CD14-positive monocyte (primary cell): Measurements from ENCODE around the gene GRIK2. TPM values are rescaled to one million over a fixed set of nuclear protein-coding genes. Genes with fewer than 3 reads are reported as not detected.

Experiments used
- DNase-seq, 3 donors: peaks; one replicate each; pipeline ENCODE4 v3.0.0-alpha.2; 2011 to 2022
- H2AFZ ChIP-seq: 2 replicates; pipeline ENCODE4 v1.6.0; 2012; ENCODE audit warnings: mild to moderate bottlenecking, low read depth, low read length, inconsistent platforms; ENCODE audit not compliant: insufficient read depth, poor library complexity, severe bottlenecking
- H3K27ac ChIP-seq, 2 donors: 1 replicate in 1 of 2; 2 replicates in 1 of 2; pipeline ENCODE4 v1.5.1; 2012 to 2013; ENCODE audit warnings: low read length in 2 of 2, control low read depth in 1 of 2, inconsistent platforms in 1 of 2, low read depth in 1 of 2, mild to moderate bottlenecking in 1 of 2
- H3K27me3 ChIP-seq, 2 donors: one replicate each; pipeline versions ENCODE4 v1.6.0 to v1.6.1; 2011 to 2013; ENCODE audit warnings: low read length in 2 of 2; ENCODE audit not compliant: control insufficient read depth in 2 of 2, insufficient read depth in 2 of 2
- H3K36me3 ChIP-seq, 2 donors: replicated peaks in 1 of 2; 1 replicate in 1 of 2; 2 replicates in 1 of 2; pipeline versions ENCODE4 v1.5.1 to v1.6.1; 2012 to 2013; ENCODE audit warnings: low read length in 2 of 2, control low read depth in 1 of 2, inconsistent platforms in 1 of 2, mild to moderate bottlenecking in 1 of 2; ENCODE audit not compliant: insufficient read depth in 2 of 2, control insufficient read depth in 1 of 2
- H3K4me1 ChIP-seq, 2 donors: 1 replicate in 1 of 2; 2 replicates in 1 of 2; pipeline versions ENCODE4 v1.5.1 to v1.6.1; 2012 to 2013; ENCODE audit warnings: low read length in 2 of 2, control low read depth in 1 of 2, inconsistent platforms in 1 of 2, mild to moderate bottlenecking in 1 of 2, moderate library complexity in 1 of 2; ENCODE audit not compliant: insufficient read depth in 2 of 2, control insufficient read depth in 1 of 2
- H3K4me2 ChIP-seq: replicated peaks from 2 replicates; pipeline ENCODE3; 2012; ENCODE audit warnings: low read length, moderate library complexity, mild to moderate bottlenecking; ENCODE audit not compliant: poor library complexity, severe bottlenecking; ENCODE audit errors: extremely low read depth
- H3K4me3 ChIP-seq, 3 experiments: fragments of 200-600 bp in 1 of 3; sonication (generic) in 1 of 3; replicated peaks in 1 of 3; 1 replicate in 2 of 3; 2 replicates in 1 of 3; pipeline ENCODE4 v1.5.1; 2011 to 2013; ENCODE audit warnings: low read length in 3 of 3, mild to moderate bottlenecking in 3 of 3, control low read depth in 2 of 3, low read depth in 2 of 3, inconsistent platforms in 1 of 3, moderate library complexity in 1 of 3
- H3K79me2 ChIP-seq: 2 replicates; pipeline ENCODE4 v1.6.0; 2012; ENCODE audit warnings: mild to moderate bottlenecking, control low read depth, inconsistent platforms, low read length, moderate library complexity; ENCODE audit not compliant: insufficient read depth
- H3K9ac ChIP-seq: 2 replicates; pipeline ENCODE4 v1.6.0; 2017; ENCODE audit warnings: low read length, mild to moderate bottlenecking; ENCODE audit not compliant: insufficient read depth, poor library complexity, severe bottlenecking
- H3K9me3 ChIP-seq, 2 donors: replicated peaks in 1 of 2; 1 replicate in 1 of 2; 2 replicates in 1 of 2; pipeline versions ENCODE4 v1.5.1 to v1.6.1; 2012 to 2013; ENCODE audit warnings: low read length in 2 of 2, control low read depth in 1 of 2; ENCODE audit not compliant: control insufficient read depth in 1 of 2, insufficient read depth in 1 of 2
- H4K20me1 ChIP-seq: 2 replicates; pipeline ENCODE4 v1.6.0; 2012; ENCODE audit warnings: mild to moderate bottlenecking, low read length, control low read depth, moderate library complexity; ENCODE audit not compliant: insufficient read depth
- H3K27ac Mint-ChIP-seq, 7 donors: one replicate each; pipeline ENCODE4 v1.8.0; 2020; ENCODE audit warnings: mild to moderate bottlenecking in 7 of 7, mixed read lengths in 7 of 7, moderate library complexity in 6 of 7, inconsistent platforms in 2 of 7
- H3K27me3 Mint-ChIP-seq, 3 donors: one replicate each; pipeline ENCODE4 v1.8.0; 2021 to 2022; ENCODE audit warnings: low read depth in 3 of 3, mild to moderate bottlenecking in 3 of 3, mixed read lengths in 3 of 3, moderate library complexity in 3 of 3, inconsistent platforms in 1 of 3
- H3K36me3 Mint-ChIP-seq, 2 donors: one replicate each; pipeline ENCODE4 v1.8.0; 2020; ENCODE audit warnings: mixed read lengths in 2 of 2, inconsistent platforms in 1 of 2, mild to moderate bottlenecking in 1 of 2
- H3K4me1 Mint-ChIP-seq: one replicate; pipeline ENCODE4 v1.8.0; 2020; ENCODE audit warnings: mild to moderate bottlenecking, mixed read lengths
- H3K4me3 Mint-ChIP-seq, 2 donors: one replicate each; pipeline ENCODE4 v1.8.0; 2020; ENCODE audit warnings: mild to moderate bottlenecking in 2 of 2, mixed read lengths in 2 of 2, moderate library complexity in 1 of 2
- H3K9me3 Mint-ChIP-seq, 7 donors: one replicate each; pipeline ENCODE4 v1.8.0; 2020 to 2022; ENCODE audit warnings: mixed read lengths in 7 of 7, mild to moderate bottlenecking in 6 of 7, moderate library complexity in 6 of 7, inconsistent platforms in 2 of 7
- CTCF ChIP-seq: fragments of 200-600 bp; IDR thresholded peaks from one replicate; pipeline ENCODE4 v1.8.0; 2022; ENCODE audit warnings: antibody characterized with exemption, mild to moderate bottlenecking
- WGBS: methylation state at CpG from one replicate; pipeline ENCODE4 v1.1.5; 2013; ENCODE audit warnings: missing lambda C conversion rate; ENCODE audit not compliant: insufficient coverage; 5-methylcytosine and 5-hydroxymethylcytosine counted together
- intact Hi-C, 2 donors: fragments of 100-400 bp; cut with micrococcal nuclease; formaldehyde crosslinking; loops; one replicate each; pipeline versions ENCODE4 v1.15.0 to v1.15.1; 2023
- polyA plus RNA-seq, 3 donors: library from polyadenylated mRNA; depleted of rRNA in 1 of 3; unstranded in 2 of 3; stranded (reverse) in 1 of 3; fragments of 300-500 nt in 2 of 3; fragments of >200 nt in 1 of 3; fragmentation: Illumina TruSeq in 2 of 3; gene quantifications; 1 replicate in 2 of 3; 2 replicates in 1 of 3; pipeline ENCODE4 v1.2.3, GENCODE V29; 2012 to 2021

The GRIK2 gene
- polyA plus RNA-seq, 3 donors = not detected

- no peak overlapping the region for H3K9ac ChIP-seq
- no peaks in the 10 kb centered on the region for H3K4me1 ChIP-seq
- no peak overlapping the region for H3K27ac ChIP-seq
- H3K79me2 ChIP-seq = no peaks in the 10 kb centered on the region
- intact Hi-C loops = no loop called here
- no peaks in the 10 kb centered on the region for H3K36me3 ChIP-seq
- Mint-ChIP-seq H3K4me3 (no peak overlapping the region), H3K36me3 (no peaks in the 10 kb centered on the region), H3K27me3 (no peaks in the 10 kb centered on the region), H3K27ac (no peak overlapping the region), H3K4me1 (no peaks in the 10 kb centered on the region), H3K9me3 (peaks cover 0 to 3% (median 0%) of the 10 kb centered on the region in 7 donors)
- no peaks in the 10 kb centered on the region for H4K20me1 ChIP-seq
- WGBS = 71% methylated on average over 1 of the region's 2 CpGs
- H3K27me3 ChIP-seq = no peaks in the 10 kb centered on the region
- H2AFZ ChIP-seq = no peak overlapping the region
- no peaks in the 10 kb centered on the region for H3K9me3 ChIP-seq
- DNase-seq = no peak
- no peak overlapping the region for H3K4me2 ChIP-seq
- TF ChIP-seq CTCF = no peak
- H3K4me3 ChIP-seq = no peak overlapping the region
Observed at GRCh38 chr6:101445527-101445926, 52.0 kb downstream of the GRIK2 start.

- no peak for DNase-seq
- Histone ChIP-seq H2AFZ (no peak overlapping the region), H3K4me2 (no peak overlapping the region), H3K27ac (no peak overlapping the region), H3K4me3 (no peak overlapping the region), H3K9me3 (no peaks in the 10 kb centered on the region), H3K36me3 (no peaks in the 10 kb centered on the region), H4K20me1 (no peaks in the 10 kb centered on the region), H3K27me3 (no peaks in the 10 kb centered on the region), H3K4me1 (no peaks in the 10 kb centered on the region), H3K9ac (no peak overlapping the region), H3K79me2 (no peaks in the 10 kb centered on the region)
- Mint-ChIP-seq H3K4me3 (no peak overlapping the region), H3K4me1 (no peaks in the 10 kb centered on the region), H3K9me3 (peaks cover 0 to 3% (median 0%) of the 10 kb centered on the region in 7 donors), H3K27ac (no peak overlapping the region), H3K36me3 (no peaks in the 10 kb centered on the region), H3K27me3 (no peaks in the 10 kb centered on the region)
- 75% methylated on average over 1 of the region's 5 CpGs for WGBS
- TF ChIP-seq CTCF = no peak
- intact Hi-C loops = no loop called here
Observed at GRCh38 chr6:101450901-101451300, 57.4 kb downstream of the GRIK2 start.
